Mesodermal cell (in vitro differentiated cells): ENCODE measurements around the gene RDH13. TPM values are rescaled to one million over a fixed set of nuclear protein-coding genes. Genes with fewer than 3 reads are reported as not detected.
"Not testable (repeated sequence)": the region's sequence is repeated elsewhere in the genome, so short reads cannot be mapped to it uniquely, and the experiment has no call there.

ENCODE experiments used
- H3K27ac ChIP-seq: 2 replicates; pipeline ENCODE4 v1.7.0; 2013; ENCODE audit warnings: mild to moderate bottlenecking, low read depth, low read length, moderate library complexity; ENCODE audit not compliant: severe bottlenecking
- H3K36me3 ChIP-seq: 2 replicates; pipeline ENCODE4 v1.7.1; 2013; ENCODE audit warnings: mild to moderate bottlenecking, low read length, moderate library complexity; ENCODE audit not compliant: control insufficient read depth, insufficient read depth
- H3K4me1 ChIP-seq: one replicate; pipeline ENCODE4 v1.7.1; 2013; ENCODE audit warnings: mild to moderate bottlenecking, low read length; ENCODE audit not compliant: insufficient read depth, control insufficient read depth, poor library complexity, severe bottlenecking
- H3K4me3 ChIP-seq: 2 replicates; pipeline ENCODE4 v1.7.0; 2013; ENCODE audit warnings: low read length, control low read depth, mild to moderate bottlenecking; ENCODE audit not compliant: insufficient read depth, poor library complexity, severe bottlenecking; ENCODE audit errors: extremely low read depth
- H3K9me3 ChIP-seq: 2 replicates; pipeline ENCODE4 v1.7.1; 2013; ENCODE audit warnings: mild to moderate bottlenecking, low read length, moderate library complexity; ENCODE audit not compliant: control insufficient read depth
- WGBS, 2 experiments: methylation state at CpG; one replicate each; pipeline ENCODE4 v1.1.5; 2013; ENCODE audit warnings: missing lambda C conversion rate in 2 of 2; ENCODE audit not compliant: insufficient coverage in 2 of 2; 5-methylcytosine and 5-hydroxymethylcytosine counted together
- polyA plus RNA-seq, 2 experiments: library from polyadenylated mRNA; stranded (reverse); fragments of 50-300 nt; gene quantifications; one replicate each; pipeline ENCODE4 v1.2.3, GENCODE V29; 2013

Gene RDH13, protein sequence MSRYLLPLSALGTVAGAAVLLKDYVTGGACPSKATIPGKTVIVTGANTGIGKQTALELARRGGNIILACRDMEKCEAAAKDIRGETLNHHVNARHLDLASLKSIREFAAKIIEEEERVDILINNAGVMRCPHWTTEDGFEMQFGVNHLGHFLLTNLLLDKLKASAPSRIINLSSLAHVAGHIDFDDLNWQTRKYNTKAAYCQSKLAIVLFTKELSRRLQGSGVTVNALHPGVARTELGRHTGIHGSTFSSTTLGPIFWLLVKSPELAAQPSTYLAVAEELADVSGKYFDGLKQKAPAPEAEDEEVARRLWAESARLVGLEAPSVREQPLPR
- polyA plus RNA-seq (2013, experiment 1 of 2) = 7.3 TPM
- 6.1 TPM for polyA plus RNA-seq (2013, experiment 2 of 2)

DNA sequence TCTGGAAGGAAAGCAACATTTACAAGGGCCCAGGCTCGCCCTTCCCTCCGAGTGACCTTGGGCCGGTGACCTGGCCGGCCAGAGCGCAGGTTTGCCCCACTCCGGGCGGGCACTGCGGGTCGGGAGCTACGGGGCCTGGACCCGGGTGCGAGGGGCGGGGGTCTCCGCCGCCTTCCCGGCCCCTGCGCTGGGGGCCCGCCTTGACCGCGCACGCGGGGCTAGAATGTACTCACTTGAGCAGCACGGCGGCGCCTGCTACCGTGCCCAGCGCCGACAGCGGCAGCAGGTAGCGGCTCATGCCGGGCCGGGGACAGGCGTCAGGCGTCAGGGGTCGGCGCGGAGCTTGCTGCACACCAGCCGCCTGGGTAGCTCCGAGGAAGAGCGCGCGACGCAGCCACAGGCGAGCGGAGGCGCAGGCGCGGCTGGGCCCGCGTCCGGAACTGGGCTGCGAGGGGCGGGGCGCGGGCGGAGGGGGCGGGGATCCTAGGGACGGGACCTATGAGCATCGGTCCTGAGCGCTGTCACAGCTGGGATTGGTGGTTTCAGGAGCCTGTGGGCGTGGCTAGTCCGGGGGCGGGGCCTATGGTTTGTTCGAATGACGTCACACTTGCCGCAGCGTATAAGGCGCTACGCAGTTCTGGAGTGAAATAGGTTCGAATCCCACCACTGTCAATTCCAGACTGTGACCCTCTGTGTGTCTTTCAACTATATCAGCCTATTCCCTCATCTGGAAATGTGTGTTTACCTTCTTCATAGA lies at the start of gene RDH13:
TSS of gene RDH13 (minus strand) at position 414 of the 757 bp plus-strand sequence. CDS start at position 298, 116 bp downstream.
- 1 to 2% methylated on average over 46 to 64 of the region's 70 CpGs for WGBS, 2 experiments
- peak within 1 kb of the TSS; percentile 76 for H3K4me3 ChIP-seq
- H3K4me1 ChIP-seq = no peaks in the 10 kb centered on the region
- H3K27ac ChIP-seq = peak within 1 kb of the TSS; percentile 23
- H3K9me3 ChIP-seq = no peaks in the 10 kb centered on the region
- peaks cover 13% of the 10 kb centered on the region for H3K36me3 ChIP-seq

DNA sequence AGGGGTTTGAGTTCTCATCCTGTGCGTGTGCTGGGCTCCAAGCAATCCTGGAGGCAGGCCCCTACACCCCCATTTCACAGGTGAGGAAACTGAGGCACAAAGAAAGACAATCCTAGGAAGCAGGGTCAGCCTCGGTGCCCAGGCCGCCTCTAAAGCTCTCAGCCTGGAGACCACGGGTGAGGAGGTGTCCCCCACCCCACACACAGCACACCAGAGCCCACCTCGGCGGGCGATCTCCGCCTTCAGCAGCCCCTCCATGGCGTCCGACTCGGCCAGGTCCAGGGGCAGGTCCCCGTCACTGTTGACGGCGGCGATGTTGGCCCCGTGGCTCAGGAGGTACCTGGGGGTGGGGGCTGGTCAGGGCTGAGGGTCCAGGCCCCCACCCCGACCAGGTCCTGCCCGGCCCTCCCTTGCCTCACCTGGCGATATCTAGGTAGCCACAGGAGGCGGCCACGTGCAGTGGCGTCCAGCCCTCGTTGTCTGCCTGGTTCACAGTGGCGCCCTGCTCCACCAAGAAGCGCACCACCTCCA lies 49.4 kb upstream of the RDH13 start:
- 94 to 97% methylated on average over 18 to 23 of the region's 25 CpGs for WGBS, 2 experiments
- Histone ChIP-seq H3K27ac (peak overlapping the region; percentile 96), H3K9me3 (no peaks in the 10 kb centered on the region), H3K36me3 (peaks cover 43% of the 10 kb centered on the region), H3K4me1 (peaks cover 35% of the 10 kb centered on the region), H3K4me3 (no peak overlapping the region)

DNA sequence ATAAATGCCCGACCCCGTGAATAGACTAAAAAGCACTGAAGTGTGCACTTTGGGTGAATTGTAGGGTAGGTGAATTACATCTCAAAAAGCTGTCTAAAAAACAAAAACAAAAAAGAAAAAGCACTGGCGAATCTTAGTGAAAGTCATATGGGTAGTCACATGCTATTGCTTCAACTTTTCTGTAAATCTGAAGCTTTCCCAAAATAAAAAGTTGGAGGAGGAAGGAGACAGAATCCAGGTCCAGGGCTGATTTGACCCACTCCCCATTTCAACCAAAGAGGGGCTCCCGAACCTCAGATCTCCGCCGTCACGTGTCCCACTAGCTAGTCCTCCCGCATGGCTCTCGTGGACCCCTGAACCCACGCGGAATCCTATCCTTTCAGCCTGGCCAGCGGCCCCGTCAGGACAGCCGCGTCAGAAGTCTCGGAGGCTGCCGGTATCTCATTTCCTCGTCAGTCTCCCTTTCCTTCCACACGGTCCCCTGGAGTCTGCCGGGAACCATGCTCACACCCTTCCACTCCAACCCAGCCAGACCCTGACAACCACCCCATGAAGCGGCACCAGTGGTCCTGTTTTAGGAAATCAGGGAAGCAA lies 48.4 kb upstream of the RDH13 start:
- H3K27ac ChIP-seq = no peak overlapping the region
- H3K36me3 ChIP-seq = peaks cover 51% of the 10 kb centered on the region
- 94 to 95% methylated on average over 20 to 21 of the region's 21 CpGs for WGBS, 2 experiments
- H3K4me3 ChIP-seq = no peak overlapping the region
- H3K4me1 ChIP-seq = peaks cover 35% of the 10 kb centered on the region
- no peaks in the 10 kb centered on the region for H3K9me3 ChIP-seq

DNA sequence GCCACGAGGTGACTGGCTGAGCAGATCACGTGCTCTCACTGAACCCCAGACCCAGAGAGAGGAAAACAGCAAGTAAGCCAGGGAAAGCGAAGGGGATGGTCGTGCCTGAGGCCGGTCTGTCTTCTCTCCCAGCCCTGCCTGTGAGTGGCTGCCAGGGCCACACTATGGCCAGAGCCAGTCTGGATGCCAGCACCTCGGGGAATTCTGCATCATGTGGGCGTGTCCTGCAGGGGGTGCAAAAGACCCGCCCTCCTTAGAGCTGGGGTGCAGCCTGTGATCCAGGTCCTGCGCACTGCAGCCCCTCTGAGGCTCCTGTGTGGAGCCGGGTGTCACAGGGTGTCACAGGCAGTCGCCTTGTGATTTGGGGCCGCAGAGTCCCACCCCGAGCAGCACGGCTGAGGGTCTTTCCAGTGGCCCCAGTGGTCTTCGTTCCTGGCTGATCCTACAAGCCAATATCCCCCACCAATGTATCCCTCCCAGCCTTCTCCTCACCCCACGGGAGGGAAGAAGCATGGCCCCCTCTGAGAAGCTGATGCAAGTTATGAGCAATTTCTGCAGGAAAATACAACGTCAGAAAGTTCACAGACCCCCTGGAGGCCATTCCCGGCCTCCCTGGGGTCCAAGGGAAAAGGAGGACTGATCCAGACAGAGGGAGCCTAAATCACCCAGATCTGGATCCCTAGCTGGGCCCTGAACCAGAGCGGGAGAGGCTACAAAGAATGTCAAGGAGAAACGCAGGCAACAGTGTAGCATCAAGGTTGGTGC lies 46.8 kb upstream of the RDH13 start:
- Histone ChIP-seq H3K9me3 (no peaks in the 10 kb centered on the region), H3K4me3 (no peak overlapping the region), H3K27ac (no peak overlapping the region), H3K4me1 (peaks cover 23% of the 10 kb centered on the region), H3K36me3 (peaks cover 62% of the 10 kb centered on the region)
- 88 to 91% methylated on average over 16 to 18 of the region's 20 CpGs for WGBS, 2 experiments

DNA sequence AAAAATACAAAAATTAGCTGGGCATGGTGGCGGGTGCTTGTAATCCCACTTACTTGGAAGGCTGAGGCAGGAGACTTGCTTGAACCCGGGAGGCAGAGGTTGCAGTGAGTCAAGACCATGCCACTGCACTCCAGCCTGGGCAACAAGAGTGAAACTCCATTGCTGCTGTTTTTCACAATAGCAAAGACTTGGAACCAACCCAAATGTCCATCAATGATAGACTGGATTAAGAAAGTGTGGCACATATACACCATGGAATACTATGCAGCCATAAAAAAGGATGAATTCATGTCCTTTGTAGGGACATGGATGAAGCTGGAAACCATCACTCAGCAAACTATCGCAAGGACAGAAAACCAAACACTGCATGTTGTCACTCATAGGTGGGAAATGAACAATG lies 44.3 kb upstream of the RDH13 start:
- not testable (repeated sequence) for H3K9me3 ChIP-seq, H3K4me1 ChIP-seq, H3K4me3 ChIP-seq, H3K27ac ChIP-seq
- 86 to 100% methylated on average over 1 to 2 of the region's 3 CpGs for WGBS, 2 experiments
- peaks cover 73% of the 10 kb centered on the region for H3K36me3 ChIP-seq

DNA sequence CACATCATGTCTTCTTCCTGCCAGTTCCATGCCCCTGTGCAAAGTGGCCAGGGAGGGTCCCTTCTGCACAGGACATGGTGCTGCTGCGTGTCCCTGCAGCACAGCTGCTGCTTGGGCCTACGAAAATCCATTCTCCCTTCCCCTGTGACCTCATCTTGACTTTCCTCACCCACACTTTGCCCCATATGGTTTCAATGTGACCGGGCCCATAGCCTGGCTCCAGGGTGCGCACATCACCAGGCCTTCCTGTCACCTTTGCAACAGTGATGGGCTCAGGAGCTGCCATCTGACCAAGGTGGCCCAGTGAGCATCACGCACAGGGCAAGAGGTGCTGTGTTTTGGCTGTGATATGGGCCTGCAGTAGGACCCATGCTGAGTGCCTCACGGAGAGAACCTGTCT lies 43.6 kb upstream of the RDH13 start:
- no peak overlapping the region for H3K4me3 ChIP-seq
- no peak overlapping the region for H3K27ac ChIP-seq
- peaks cover 5% of the 10 kb centered on the region for H3K9me3 ChIP-seq
- peaks cover 76% of the 10 kb centered on the region for H3K36me3 ChIP-seq
- H3K4me1 ChIP-seq = no peaks in the 10 kb centered on the region
- 95 to 98% methylated on average over 6 of the region's 6 CpGs for WGBS, 2 experiments

DNA sequence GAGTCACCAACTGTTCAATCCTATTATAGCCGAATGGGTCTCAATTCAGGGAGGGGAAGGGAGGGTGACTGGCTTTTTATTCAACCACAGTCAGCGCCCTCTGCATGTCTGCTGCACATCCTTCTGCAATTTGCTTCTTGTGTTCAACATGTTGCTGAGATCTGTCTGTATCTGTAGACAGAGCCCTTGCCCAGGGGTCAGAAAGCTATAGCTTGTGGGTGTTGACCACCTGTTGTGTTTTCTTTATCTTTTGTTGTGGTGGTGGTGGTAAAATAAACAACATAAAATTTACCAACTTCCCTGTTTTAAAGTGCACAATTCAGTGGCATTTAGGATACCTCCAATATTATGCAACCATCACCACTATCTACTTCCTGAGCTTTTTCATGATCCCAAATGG lies 42.3 kb upstream of the RDH13 start:
- Histone ChIP-seq H3K4me1 (no peaks in the 10 kb centered on the region), H3K9me3 (peaks cover 5% of the 10 kb centered on the region), H3K4me3 (no peak overlapping the region), H3K27ac (no peak overlapping the region), H3K36me3 (peaks cover 79% of the 10 kb centered on the region)
- WGBS, 2 experiments = 93% methylated on average over 2 of the region's 2 CpGs; no CpG with 5 or more reads in 1 of the 2 experiments

DNA sequence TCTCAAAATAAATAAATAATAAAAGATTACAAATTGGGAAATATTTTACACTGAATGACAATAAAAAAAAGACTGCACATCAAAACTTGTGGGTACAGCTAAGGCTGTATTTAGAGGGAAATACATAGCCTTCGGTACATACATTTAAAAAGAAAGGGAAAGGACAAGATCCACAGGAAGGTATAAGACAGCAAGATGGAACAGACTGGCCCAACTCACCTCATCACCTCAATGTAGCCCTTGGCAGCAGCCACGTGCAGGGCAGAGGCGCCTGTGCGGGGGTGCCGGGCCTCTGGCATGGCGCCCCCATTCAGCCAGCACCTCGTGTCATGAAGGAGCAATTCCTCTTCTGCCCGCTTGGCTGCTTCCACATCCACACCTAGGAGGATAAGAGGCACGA lies 40.2 kb upstream of the RDH13 start:
- peaks cover 5% of the 10 kb centered on the region for H3K9me3 ChIP-seq
- no peak overlapping the region for H3K4me3 ChIP-seq
- H3K27ac ChIP-seq = no peak overlapping the region
- 89 to 98% methylated on average over 5 to 9 of the region's 9 CpGs for WGBS, 2 experiments
- peaks cover 76% of the 10 kb centered on the region for H3K36me3 ChIP-seq
- H3K4me1 ChIP-seq = no peaks in the 10 kb centered on the region

DNA sequence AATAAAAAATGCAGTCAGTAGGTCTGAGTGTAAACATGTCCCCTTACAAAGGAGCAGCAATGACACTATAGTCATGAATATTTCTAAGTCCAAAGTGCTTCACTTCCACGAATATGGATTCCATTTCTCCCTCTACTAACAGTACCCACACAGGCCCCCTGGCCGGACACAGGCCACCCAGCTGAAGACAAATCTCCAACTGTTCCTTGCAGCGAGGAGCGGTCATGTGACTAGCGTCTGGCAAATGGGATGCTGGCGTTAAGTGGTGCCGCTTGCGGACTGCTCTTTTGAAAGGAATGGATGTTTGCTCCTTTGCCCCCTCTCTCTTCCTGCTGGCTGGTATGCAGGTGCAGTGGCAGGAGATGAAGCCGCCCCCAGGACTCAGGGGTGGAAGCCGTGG lies 38.3 kb upstream of the RDH13 start:
- no peak overlapping the region for H3K27ac ChIP-seq
- 86 to 96% methylated on average over 9 of the region's 10 CpGs for WGBS, 2 experiments
- no peak overlapping the region for H3K4me3 ChIP-seq
- no peaks in the 10 kb centered on the region for H3K4me1 ChIP-seq
- H3K9me3 ChIP-seq = peaks cover 5% of the 10 kb centered on the region
- H3K36me3 ChIP-seq = peaks cover 69% of the 10 kb centered on the region
